Heart left ventricle (tissue), 13 donors: ENCODE data around the gene MYB.

Experiments used
- POLR2A ChIP-seq, 2 donors: fragments of 450-650 bp; IDR thresholded peaks; one replicate each; pipeline ENCODE4 v1.6.1; 2017; ENCODE audit warnings: antibody characterized with exemption in 2 of 2, mild to moderate bottlenecking in 2 of 2, moderate library complexity in 2 of 2
- TF ChIP-seq, protein P1 (sequence below), 12 donors: fragments of 200-600 bp; sonication (generic) in 4 of 12; IDR thresholded peaks; one replicate each; pipeline versions ENCODE4 v1.5.0 to v1.8.0; 2018 to 2022; ENCODE audit warnings: antibody characterized with exemption in 12 of 12, mild to moderate bottlenecking in 5 of 12
- donor health status: ischemic (EF 13 %, LVEDD 7.1; RV severe dilation, severe dysfunction).
- donor health status: DM: no; HTN: yes; CAD: no.
- donor health status: DM: no; HTN: no; CAD: no.
- donor health status: ischemic (EF 25% LVEDD 6.9; RV normal size, moderate dysfunction).
- donor health status: ischemic (EF 25% LVEDD 5.7; RV mildly dilated, moderate dysfunction).
- donor health status: ischemic (EF 35%, LVEDD 5.7; RV mildly dilated, moderate dysfunction).
- donor health status: nonischemic (EF 11% LVEDD 7.7; RV severe dilation, severe dysfunction).
- donor health status: DM: yes; HTN: yes; CAD: no.
- donor health status: PGD.
- donor health status: ischemic (EF 29% LVEDD 5.4; RV normal size, mild dysfunction).
- donor health status: nonischemic (EF 23%, LVEDD 6.1; RV moderate dilation, normal function).

DNA sequence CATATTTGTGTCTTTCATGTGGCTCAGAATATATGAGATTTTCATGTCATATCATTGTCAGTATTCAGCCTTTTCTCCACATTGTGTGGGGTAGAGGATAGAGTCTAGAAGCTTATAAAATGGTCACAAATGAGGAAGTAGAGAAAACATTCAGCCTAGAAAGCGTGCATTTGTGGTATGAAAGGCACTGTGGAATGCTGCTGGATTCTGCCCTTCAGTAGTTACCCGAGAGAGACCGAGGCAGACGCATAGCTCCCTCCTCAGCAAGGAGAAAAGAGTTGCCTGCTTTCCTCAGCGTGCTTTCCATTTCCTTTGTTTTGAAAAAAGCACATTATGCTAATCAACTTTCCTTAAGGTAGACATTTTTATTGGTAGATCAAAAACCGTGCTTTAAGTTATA, 28.7 kb downstream of the MYB start:
- TF ChIP-seq, protein P1, sequence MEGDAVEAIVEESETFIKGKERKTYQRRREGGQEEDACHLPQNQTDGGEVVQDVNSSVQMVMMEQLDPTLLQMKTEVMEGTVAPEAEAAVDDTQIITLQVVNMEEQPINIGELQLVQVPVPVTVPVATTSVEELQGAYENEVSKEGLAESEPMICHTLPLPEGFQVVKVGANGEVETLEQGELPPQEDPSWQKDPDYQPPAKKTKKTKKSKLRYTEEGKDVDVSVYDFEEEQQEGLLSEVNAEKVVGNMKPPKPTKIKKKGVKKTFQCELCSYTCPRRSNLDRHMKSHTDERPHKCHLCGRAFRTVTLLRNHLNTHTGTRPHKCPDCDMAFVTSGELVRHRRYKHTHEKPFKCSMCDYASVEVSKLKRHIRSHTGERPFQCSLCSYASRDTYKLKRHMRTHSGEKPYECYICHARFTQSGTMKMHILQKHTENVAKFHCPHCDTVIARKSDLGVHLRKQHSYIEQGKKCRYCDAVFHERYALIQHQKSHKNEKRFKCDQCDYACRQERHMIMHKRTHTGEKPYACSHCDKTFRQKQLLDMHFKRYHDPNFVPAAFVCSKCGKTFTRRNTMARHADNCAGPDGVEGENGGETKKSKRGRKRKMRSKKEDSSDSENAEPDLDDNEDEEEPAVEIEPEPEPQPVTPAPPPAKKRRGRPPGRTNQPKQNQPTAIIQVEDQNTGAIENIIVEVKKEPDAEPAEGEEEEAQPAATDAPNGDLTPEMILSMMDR (IDR thresholded peaks at IDR 0.05), result no peak
- no peak for TF ChIP-seq POLR2A (IDR thresholded peaks at IDR 0.05)
